ENCODE data around the gene SDK1. TPM values are rescaled to one million over a fixed set of nuclear protein-coding genes. Genes with fewer than 3 reads are reported as not detected.

SDK1 gene
- total and polyA plus RNA-seq, 2 of the 8 experiments (the other 6 are each of a cell fraction or from before 2014, with no cell fraction given): 3.3 to 7.2 TPM

- no peaks in the 10 kb centered on the region; the same call in 1 of the 2 replicates for H3K23me2 ChIP-seq (ENCODE audit: low read depth, low read length)
- TF ChIP-seq MAFK (IDR thresholded peaks at IDR 0.05; ENCODE audit: low read depth, low read length) (no peak), USF2 (IDR thresholded peaks at IDR 0.05; ENCODE audit: low read length) (no peak), EZH2 (IDR thresholded peaks at IDR 0.05; ENCODE audit: low read depth, low read length, severe bottlenecking) (no peak), CHD1 (IDR thresholded peaks at IDR 0.05; ENCODE audit: low read depth, low read length) (no peak), SIX5 (IDR thresholded peaks at IDR 0.05; ENCODE audit: low read depth, low read length) (no peak), TBP (IDR thresholded peaks at IDR 0.05; ENCODE audit: low read depth, low read length) (no peak), FOSL1 (IDR thresholded peaks at IDR 0.05; ENCODE audit: insufficient read depth, low read depth, low read length) (no peak), CBX8 (IDR thresholded peaks at IDR 0.05; ENCODE audit: borderline replicate concordance, low read depth, low read length) (no peak), KDM4A (IDR thresholded peaks at IDR 0.05; ENCODE audit: low read depth, low read length, severe bottlenecking) (no peak), RBBP5 (IDR thresholded peaks at IDR 0.05; ENCODE audit: borderline replicate concordance, low read depth, low read length) (no peak), PHF8 (conservative IDR thresholded peaks at IDR 0.05; ENCODE audit: low read depth, low read length) (no peak), TAF7 (optimal IDR thresholded peaks at IDR 0.05; ENCODE audit: borderline replicate concordance, low read depth, low read length) (no peak)
Measured at GRCh38 chr7:3912291-3912690, 611.2 kb downstream of the SDK1 start.

More at GRCh38 chr7:3912291-3912690, 611.2 kb downstream of the SDK1 start:
- Histone ChIP-seq H3K4me3 (ENCODE audit: extremely low read depth in 1 of 4, insufficient read depth in 2 of 4, low read depth in 3 of 4, low read length in 4 of 4) (no peak overlapping the region), H3K4me2 (ENCODE audit: insufficient read depth in 1 of 2, low read depth in 2 of 2, low read length in 2 of 2) (no peak overlapping the region), H3K4me1 (replicated peaks in 1 of 4; ENCODE audit: control insufficient read depth in 3 of 4, insufficient read depth in 4 of 4, low read length in 3 of 4) (peaks cover 0 to 9% (median under 1%) of the 10 kb centered on the region in 4 experiments; a peak in 2 of 7 replicates), H2BK15ac (ENCODE audit: low read length) (no peak overlapping the region), H2BK120ac (replicated peaks; ENCODE audit: low read depth, low read length) (no peak overlapping the region), H3K9ac (replicated peaks in 1 of 4; ENCODE audit: extremely low read depth in 1 of 4, low read depth in 3 of 4, low read length in 3 of 4) (no peak overlapping the region), H2AFZ (ENCODE audit: low read length) (no peak overlapping the region), H3K36me3 (ENCODE audit: control insufficient read depth in 2 of 4, insufficient read depth in 4 of 4, low read length in 3 of 4) (no peaks in the 10 kb centered on the region), H2BK20ac (ENCODE audit: low read length) (no peak overlapping the region), H3K79me2 (ENCODE audit: control insufficient read depth in 1 of 2, insufficient read depth in 2 of 2, low read length in 2 of 2) (no peaks in the 10 kb centered on the region), H2BK12ac (ENCODE audit: low read depth, low read length) (no peak overlapping the region), H2BK5ac (ENCODE audit: low read depth, low read length) (no peak overlapping the region), H4K91ac (replicated peaks; ENCODE audit: insufficient read length, low read length) (no peak overlapping the region), H4K5ac (ENCODE audit: insufficient read length, low read depth, low read length) (no peak overlapping the region), H3K79me1 (ENCODE audit: low read depth, low read length) (no peaks in the 10 kb centered on the region), H3K4ac (replicated peaks; ENCODE audit: insufficient read length, low read depth, low read length) (no peak overlapping the region), H2AK5ac (ENCODE audit: low read depth, low read length) (no peak overlapping the region), H3K14ac (ENCODE audit: insufficient read length) (no peak overlapping the region), H3K23ac (ENCODE audit: insufficient read length) (no peak overlapping the region), H3K56ac (replicated peaks; ENCODE audit: insufficient read length, low read depth, low read length) (no peak overlapping the region), H3K27me3 (replicated peaks in 1 of 4; ENCODE audit: control insufficient read depth in 3 of 4, extremely low read depth in 1 of 4, insufficient read depth in 3 of 4, low read length in 3 of 4) (no peaks in the 10 kb centered on the region), H4K20me1 (replicated peaks in 1 of 2; ENCODE audit: control insufficient read depth in 1 of 2, insufficient read depth in 2 of 2, low read length in 2 of 2) (no peaks in the 10 kb centered on the region), H3K18ac (ENCODE audit: extremely low read depth, low read length) (no peak overlapping the region), H3K27ac (ENCODE audit: low read depth, low read length) (no peak overlapping the region), H3K9me3 (ENCODE audit: insufficient read depth in 2 of 2, low read depth in 1 of 2, low read length in 1 of 2) (peaks cover 0 to 4% of the 10 kb centered on the region in 2 experiments; a peak in 1 of 4 replicates), H4K8ac (ENCODE audit: extremely low read depth, insufficient read depth, low read length) (no peak overlapping the region)
- FAIRE-seq (no peak), DNase-seq (ENCODE audit: low read depth in 1 of 2, low spot score in 2 of 2) (no peak)
- POLR2A ChIA-PET (ENCODE audit: partially characterized antibody): no interaction called here
- WGBS, 2 experiments (ENCODE audit: extremely low coverage in 1 of 2, insufficient coverage in 1 of 2, insufficient read length in 1 of 2, insufficient replicate concordance in 2 of 2, low coverage in 1 of 2, low lambda C conversion rate in 2 of 2, missing lambda C conversion rate in 1 of 2): 90% methylated on average over 7 of the region's 7 CpGs; no CpG with 5 or more reads in 1 of the 2 experiments
- CTCF ChIA-PET (ENCODE audit: partially characterized antibody): interaction anchor here (0.7 to 1.8 kb wide), 3 partner anchors 13 to 17 kb away, joined by 3 to 6 read pairs (median 4); no protein-coding TSS in a partner anchor
